Hepatocyte (in vitro differentiated cells): ENCODE measurements around the gene RNASEL. TPM values are rescaled to one million over a fixed set of nuclear protein-coding genes. Genes with fewer than 3 reads are reported as not detected.

Experiments
- DNase-seq: peaks from one replicate; pipeline ENCODE4 v3.0.0-alpha.2; 2016; ENCODE audit warnings: low spot score
- H2AFZ ChIP-seq: fragments of 200-600 bp; sonication (generic); 2 replicates; pipeline ENCODE4 v1.6.0; 2016; ENCODE audit warnings: antibody characterized with exemption, mild to moderate bottlenecking
- H3K27ac ChIP-seq: fragments of 200-600 bp; sonication (generic); 2 replicates; pipeline ENCODE4 v1.5.1; 2016; ENCODE audit warnings: mild to moderate bottlenecking
- H3K27me3 ChIP-seq: fragments of 200-600 bp; sonication (generic); 2 replicates; pipeline ENCODE4 v1.6.1; 2016
- H3K36me3 ChIP-seq: fragments of 200-600 bp; sonication (generic); replicated peaks from 2 replicates; pipeline ENCODE4 v1.5.1; 2016; ENCODE audit warnings: low read depth; ENCODE audit not compliant: insufficient read depth
- H3K4me1 ChIP-seq: fragments of 200-600 bp; sonication (generic); 2 replicates; pipeline ENCODE4 v1.5.1; 2016; ENCODE audit warnings: mild to moderate bottlenecking, moderate library complexity; ENCODE audit not compliant: insufficient read depth
- H3K4me2 ChIP-seq: fragments of 200-600 bp; sonication (generic); 2 replicates; pipeline ENCODE4 v1.6.0; 2016
- H3K4me3 ChIP-seq: fragments of 200-600 bp; sonication (generic); 2 replicates; pipeline ENCODE4 v1.5.1; 2016; ENCODE audit warnings: mild to moderate bottlenecking
- H3K79me2 ChIP-seq: fragments of 200-600 bp; sonication (generic); 2 replicates; pipeline ENCODE4 v1.6.0; 2017; ENCODE audit warnings: mild to moderate bottlenecking
- H3K9me2 ChIP-seq: fragments of 200-600 bp; sonication (generic); replicated peaks from 2 replicates; pipeline ENCODE4 v1.6.0; 2017; ENCODE audit warnings: mild to moderate bottlenecking; ENCODE audit not compliant: insufficient read depth
- H3K9me3 ChIP-seq: fragments of 200-600 bp; sonication (generic); 2 replicates; pipeline ENCODE4 v1.5.1; 2016; ENCODE audit warnings: low read depth, mild to moderate bottlenecking
- H4K20me1 ChIP-seq: fragments of 200-600 bp; sonication (generic); 2 replicates; pipeline ENCODE4 v1.6.0; 2016; ENCODE audit warnings: mild to moderate bottlenecking; ENCODE audit not compliant: insufficient read depth, poor library complexity, severe bottlenecking
- EZH2 ChIP-seq: fragments of 200-600 bp; sonication (generic); IDR thresholded peaks from 2 replicates; pipeline ENCODE4 v1.6.1; 2016; ENCODE audit warnings: antibody characterized with exemption, mild to moderate bottlenecking, borderline replicate concordance
- EZH2phosphoT487 ChIP-seq: fragments of 200-600 bp; sonication (generic); IDR thresholded peaks from one replicate; pipeline ENCODE4 v1.6.1; 2018; ENCODE audit warnings: antibody characterized with exemption, mild to moderate bottlenecking, low read depth, moderate library complexity; ENCODE audit not compliant: unreplicated experiment, severe bottlenecking
- WGBS: methylation state at CpG from one replicate; pipeline ENCODE4 v1.1.6; 2016; ENCODE audit warnings: low lambda C conversion rate; ENCODE audit errors: missing lambda C conversion rate; 5-methylcytosine and 5-hydroxymethylcytosine counted together
- polyA plus RNA-seq: library from polyadenylated mRNA; unstranded; fragments of >200 nt; fragmentation: Nextera tagmentation; extraction: Ambion mirVana; gene quantifications from 2 replicates; pipeline ENCODE4 v1.2.1, GENCODE V29; 2016
- total RNA-seq: library from RNA; depleted of rRNA; stranded (reverse); fragments of >200 nt; gene quantifications from 2 replicates; pipeline ENCODE4 v1.2.3, GENCODE V29; 2014
- TF ChIP-seq, protein P1 (sequence below): fragments of 200-600 bp; sonication (generic); IDR thresholded peaks from 2 replicates; pipeline ENCODE4 v1.5.1; 2016; ENCODE audit warnings: antibody characterized with exemption, mild to moderate bottlenecking; ENCODE audit not compliant: poor library complexity

The RNASEL gene
- total and polyA plus RNA-seq, 2 experiments from 2014 or later: 5.3 to 6.8 TPM

DNA sequence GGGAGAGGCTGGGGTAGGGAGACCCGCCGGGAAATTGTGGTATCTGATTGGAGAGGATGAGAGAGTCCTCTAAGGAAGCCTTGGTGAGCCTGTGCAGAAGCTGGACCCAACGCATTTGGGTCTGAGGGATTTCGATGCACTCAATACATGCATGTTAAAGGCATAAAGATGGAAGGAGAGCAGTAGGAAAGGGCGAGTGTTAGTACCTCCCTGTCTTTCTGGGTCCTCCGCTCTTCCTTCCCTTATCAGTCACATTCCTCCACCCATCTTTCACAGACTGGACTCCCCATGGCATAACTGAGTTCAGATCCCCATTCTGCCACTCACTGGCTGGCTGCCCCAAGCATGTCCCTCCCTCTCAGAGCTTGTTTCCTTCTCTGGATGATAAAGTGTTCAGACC, 7.9 kb upstream of the RNASEL start:
- Histone ChIP-seq H3K9me2 (no peaks in the 10 kb centered on the region), H3K4me1 (no peaks in the 10 kb centered on the region), H3K27me3 (no peaks in the 10 kb centered on the region), H3K4me3 (no peak overlapping the region), H3K36me3 (no peaks in the 10 kb centered on the region), H3K79me2 (no peaks in the 10 kb centered on the region), H3K4me2 (no peak overlapping the region), H2AFZ (no peak overlapping the region), H4K20me1 (no peaks in the 10 kb centered on the region), H3K27ac (no peak overlapping the region), H3K9me3 (no peaks in the 10 kb centered on the region)
- TF ChIP-seq EZH2 (no peak), EZH2phosphoT487 (no peak)
- TF ChIP-seq, protein P1, sequence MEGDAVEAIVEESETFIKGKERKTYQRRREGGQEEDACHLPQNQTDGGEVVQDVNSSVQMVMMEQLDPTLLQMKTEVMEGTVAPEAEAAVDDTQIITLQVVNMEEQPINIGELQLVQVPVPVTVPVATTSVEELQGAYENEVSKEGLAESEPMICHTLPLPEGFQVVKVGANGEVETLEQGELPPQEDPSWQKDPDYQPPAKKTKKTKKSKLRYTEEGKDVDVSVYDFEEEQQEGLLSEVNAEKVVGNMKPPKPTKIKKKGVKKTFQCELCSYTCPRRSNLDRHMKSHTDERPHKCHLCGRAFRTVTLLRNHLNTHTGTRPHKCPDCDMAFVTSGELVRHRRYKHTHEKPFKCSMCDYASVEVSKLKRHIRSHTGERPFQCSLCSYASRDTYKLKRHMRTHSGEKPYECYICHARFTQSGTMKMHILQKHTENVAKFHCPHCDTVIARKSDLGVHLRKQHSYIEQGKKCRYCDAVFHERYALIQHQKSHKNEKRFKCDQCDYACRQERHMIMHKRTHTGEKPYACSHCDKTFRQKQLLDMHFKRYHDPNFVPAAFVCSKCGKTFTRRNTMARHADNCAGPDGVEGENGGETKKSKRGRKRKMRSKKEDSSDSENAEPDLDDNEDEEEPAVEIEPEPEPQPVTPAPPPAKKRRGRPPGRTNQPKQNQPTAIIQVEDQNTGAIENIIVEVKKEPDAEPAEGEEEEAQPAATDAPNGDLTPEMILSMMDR: no peak
- 81% methylated on average over 6 of the region's 6 CpGs for WGBS
- no peak for DNase-seq

DNA sequence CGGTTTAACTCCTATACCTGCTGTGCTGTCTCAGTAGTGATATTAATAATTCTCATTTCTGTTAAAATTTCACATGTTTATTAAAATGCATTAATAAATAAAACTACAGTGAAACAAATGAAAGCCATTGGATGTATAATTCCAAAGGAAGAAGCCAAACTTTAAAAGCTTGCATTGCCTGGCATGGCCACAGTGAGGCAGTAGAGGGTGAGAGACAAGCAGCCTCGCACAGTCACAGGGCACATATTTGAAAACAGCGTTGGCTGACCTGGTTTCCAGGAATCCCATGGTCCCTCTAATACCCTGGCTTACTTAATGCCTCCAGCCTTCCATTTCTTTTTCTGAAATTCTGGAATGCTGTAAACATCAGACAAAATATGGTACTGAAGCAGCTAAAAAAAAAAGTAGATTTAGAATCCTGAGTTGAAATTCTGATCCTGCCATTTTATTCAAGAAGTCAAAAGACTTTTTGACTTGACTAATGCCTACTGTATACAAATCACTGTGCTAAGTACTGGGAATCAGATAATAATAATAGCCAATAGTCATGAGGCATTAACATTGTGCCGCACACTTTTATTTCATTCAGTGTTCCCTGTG, 6.7 kb upstream of the RNASEL start:
- no peaks in the 10 kb centered on the region for H3K4me1 ChIP-seq
- H3K9me2 ChIP-seq: no peaks in the 10 kb centered on the region
- TF ChIP-seq EZH2: no peak
- TF ChIP-seq, protein P1: peak; percentile 79
- no peak for TF ChIP-seq EZH2phosphoT487
- no peaks in the 10 kb centered on the region for H3K79me2 ChIP-seq
- 38% methylated on average over 4 of the region's 4 CpGs for WGBS
- H3K4me2 ChIP-seq: no peak overlapping the region
- no peak overlapping the region for H3K27ac ChIP-seq
- H2AFZ ChIP-seq: no peak overlapping the region
- no peak overlapping the region for H3K4me3 ChIP-seq
- no peaks in the 10 kb centered on the region for H4K20me1 ChIP-seq
- no peaks in the 10 kb centered on the region for H3K9me3 ChIP-seq
- no peaks in the 10 kb centered on the region for H3K27me3 ChIP-seq
- peak; percentile 80 for DNase-seq
- no peaks in the 10 kb centered on the region for H3K36me3 ChIP-seq

DNA sequence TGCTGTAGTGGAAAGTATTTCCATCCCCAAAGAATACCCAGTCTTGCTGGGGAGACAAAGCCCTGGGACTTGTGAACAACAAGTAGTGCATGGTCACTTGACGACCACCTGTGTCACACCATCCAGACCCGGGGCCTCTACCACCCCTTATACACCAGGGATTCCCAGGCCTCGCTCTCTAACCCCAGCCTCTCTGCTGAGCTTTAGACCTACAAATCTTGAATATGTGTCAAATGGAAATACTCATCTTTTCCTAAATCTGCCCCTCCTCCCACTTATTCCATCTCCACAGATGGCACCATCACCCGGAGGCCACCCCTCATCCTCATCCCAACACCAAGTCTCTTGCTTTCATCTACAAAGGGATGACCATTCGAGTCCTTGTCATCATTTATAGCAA, 875 bp upstream of the RNASEL start:
- WGBS: 93% methylated on average over 5 of the region's 5 CpGs
- no peak for DNase-seq
- no peaks in the 10 kb centered on the region for H4K20me1 ChIP-seq
- no peaks in the 10 kb centered on the region for H3K9me2 ChIP-seq
- no peaks in the 10 kb centered on the region for H3K9me3 ChIP-seq
- H3K27me3 ChIP-seq: no peaks in the 10 kb centered on the region
- H3K4me3 ChIP-seq: no peak overlapping the region
- H3K4me1 ChIP-seq: peaks cover 2% of the 10 kb centered on the region
- H3K79me2 ChIP-seq: no peaks in the 10 kb centered on the region
- H3K36me3 ChIP-seq: no peaks in the 10 kb centered on the region
- H3K27ac ChIP-seq: peak overlapping the region; percentile 97
- no peak overlapping the region for H3K4me2 ChIP-seq
- no peak overlapping the region for H2AFZ ChIP-seq
- no peak for TF ChIP-seq EZH2
- TF ChIP-seq, protein P1: no peak
- TF ChIP-seq EZH2phosphoT487: no peak

DNA sequence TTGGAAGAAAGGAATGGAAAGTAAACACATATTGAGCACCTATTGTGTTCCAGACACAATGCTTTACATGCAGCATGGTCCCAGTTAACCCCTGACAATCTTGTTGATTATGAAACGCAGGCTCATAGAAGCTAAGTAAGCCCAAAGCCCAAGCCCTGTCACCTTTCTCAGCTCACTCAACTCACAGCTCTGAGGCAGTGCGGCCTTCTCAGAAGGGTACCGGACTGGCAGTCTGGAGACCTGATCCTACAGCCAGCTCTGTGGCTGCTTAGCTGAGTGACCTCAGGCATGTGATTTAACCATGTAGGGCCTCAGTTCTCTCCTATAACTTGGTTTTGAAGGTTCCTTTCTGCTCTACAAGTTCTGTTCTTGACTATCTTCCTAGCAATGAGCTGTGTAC, 464 bp upstream of the RNASEL start:
- H3K4me2 ChIP-seq: peak overlapping the region; percentile 72
- peak overlapping the region; percentile 97 for H3K27ac ChIP-seq
- H3K79me2 ChIP-seq: no peaks in the 10 kb centered on the region
- no peak overlapping the region for H2AFZ ChIP-seq
- no peaks in the 10 kb centered on the region for H4K20me1 ChIP-seq
- TF ChIP-seq EZH2: no peak
- TF ChIP-seq, protein P1: no peak
- TF ChIP-seq EZH2phosphoT487: no peak
- H3K4me1 ChIP-seq: peaks cover 2% of the 10 kb centered on the region
- H3K9me2 ChIP-seq: no peaks in the 10 kb centered on the region
- no peak for DNase-seq
- no peak overlapping the region for H3K4me3 ChIP-seq
- H3K9me3 ChIP-seq: no peaks in the 10 kb centered on the region
- no peaks in the 10 kb centered on the region for H3K27me3 ChIP-seq
- 92% methylated on average over 3 of the region's 3 CpGs for WGBS
- no peaks in the 10 kb centered on the region for H3K36me3 ChIP-seq
